ENCODE data around the gene NTN1.
A peak's percentile ranks its signal among the peaks of the same experiment; 100 is the strongest.

Gene NTN1

DNA sequence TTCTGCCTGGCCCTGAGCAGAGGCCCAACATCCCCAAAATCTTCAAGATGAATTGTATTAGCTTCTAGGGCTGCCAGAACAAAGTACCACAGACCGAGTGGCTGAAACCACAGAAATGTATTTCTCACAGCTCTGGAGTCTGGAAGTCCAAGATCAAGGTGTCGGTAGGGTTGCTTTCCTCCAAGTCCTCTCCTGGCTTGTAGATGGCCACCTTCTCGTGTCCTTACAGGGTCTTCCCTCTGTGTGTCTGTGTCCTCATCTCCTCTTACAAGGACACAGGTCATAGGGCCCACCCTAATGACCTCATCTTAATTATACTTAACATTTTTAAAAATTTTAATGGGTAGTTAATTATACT, 215.7 kb downstream of the NTN1 start:
- no peak for DNase-seq

DNA sequence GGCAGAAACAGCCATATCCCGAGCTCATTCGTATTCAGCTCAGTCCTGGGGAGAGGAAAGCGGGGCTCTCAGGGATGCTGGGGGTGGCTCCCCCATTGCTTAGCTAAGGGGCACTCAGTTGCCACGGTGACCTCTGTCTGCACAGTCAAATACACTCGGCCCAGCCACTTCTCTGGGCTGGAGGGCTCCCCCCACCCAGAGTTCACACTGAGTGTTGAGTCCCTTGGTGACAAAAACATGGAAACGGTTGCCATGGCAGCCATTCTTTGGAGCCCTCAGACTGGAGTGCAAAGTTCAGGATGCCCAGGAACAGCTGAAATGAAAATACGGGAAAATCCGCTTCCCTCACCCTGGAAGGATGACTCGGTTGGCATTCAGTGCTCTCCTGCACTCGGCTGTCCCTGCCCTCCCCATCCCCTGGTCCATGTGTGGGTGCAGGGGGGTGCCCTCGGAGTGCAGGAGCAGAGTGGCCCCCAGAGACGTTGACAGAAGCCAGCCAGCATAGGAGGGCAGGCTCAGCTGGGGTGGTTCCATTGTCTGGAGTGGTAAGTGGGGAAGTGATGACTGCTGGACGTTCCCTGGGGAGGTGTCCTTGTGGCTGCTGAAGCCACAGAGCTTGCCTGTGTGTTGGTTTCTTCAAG, 216.5 kb downstream of the NTN1 start:
- no peak for DNase-seq

DNA sequence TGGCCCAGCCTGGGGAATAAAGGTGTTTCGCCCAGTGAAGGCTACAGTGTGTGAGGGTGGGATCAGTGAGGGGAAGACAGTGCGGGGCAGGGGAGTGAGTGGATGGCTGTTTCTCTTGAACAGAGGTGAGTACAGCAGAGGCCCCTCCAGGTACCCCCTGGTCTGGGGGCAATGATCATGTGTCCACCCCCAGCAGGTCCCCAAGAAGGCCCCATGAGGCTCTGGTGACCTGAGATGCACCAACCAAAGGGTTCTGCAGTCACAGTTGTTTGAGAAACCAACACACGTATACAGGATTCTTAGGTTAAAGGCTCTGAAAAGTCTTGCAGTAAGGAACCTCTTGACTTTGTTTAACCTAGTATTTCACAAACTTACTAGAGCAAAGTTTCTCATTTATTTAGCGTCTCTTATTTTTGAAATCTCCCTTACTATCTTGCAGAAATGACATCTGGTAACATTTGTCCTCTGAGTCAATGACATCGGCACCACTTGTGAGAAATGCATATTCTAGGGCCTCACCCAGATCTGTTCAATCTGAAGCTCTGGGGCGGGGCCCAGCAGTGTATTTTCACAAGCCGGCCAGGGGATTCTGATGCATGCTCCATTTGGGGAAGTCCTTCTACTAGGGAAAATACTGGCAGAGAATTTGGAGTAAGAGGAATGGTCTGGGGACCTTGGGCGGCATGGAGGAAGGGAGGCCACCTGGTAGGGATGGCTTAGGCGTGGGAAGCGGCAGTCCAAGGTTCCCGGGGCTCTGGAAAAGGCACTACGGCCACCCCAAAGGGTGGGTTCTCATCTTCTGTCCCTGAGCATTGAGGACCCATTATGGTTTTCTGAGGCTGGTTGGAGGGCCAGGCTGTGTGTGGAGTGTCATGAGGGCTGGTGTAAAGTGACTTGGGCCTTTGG, 217.3 kb downstream of the NTN1 start:
- no peak for DNase-seq

DNA sequence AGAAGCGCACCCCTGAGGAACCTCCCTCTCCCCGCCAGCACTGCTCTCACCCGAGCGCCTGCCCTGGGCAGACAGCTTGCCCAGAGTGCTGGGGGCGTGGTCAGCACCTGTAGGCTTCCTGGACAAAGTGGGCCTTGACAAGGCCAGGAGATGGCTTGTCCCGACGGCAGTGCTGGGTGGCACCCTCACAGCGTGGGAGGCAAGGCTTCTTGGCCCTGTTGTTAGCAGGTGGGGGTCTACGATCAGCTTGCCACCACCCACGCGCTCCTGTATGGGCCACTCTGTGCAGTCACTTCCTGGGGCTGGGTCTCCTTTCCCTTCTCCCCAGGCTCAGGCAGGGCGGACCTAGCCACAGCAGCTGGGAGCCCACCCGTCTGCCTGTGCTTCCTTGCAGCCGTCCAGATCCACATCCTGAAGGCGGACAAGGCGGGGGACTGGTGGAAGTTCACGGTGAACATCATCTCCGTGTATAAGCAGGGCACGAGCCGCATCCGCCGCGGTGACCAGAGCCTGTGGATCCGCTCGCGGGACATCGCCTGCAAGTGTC, 218.0 kb downstream of the NTN1 start:
- peak; percentile 6 for DNase-seq

DNA sequence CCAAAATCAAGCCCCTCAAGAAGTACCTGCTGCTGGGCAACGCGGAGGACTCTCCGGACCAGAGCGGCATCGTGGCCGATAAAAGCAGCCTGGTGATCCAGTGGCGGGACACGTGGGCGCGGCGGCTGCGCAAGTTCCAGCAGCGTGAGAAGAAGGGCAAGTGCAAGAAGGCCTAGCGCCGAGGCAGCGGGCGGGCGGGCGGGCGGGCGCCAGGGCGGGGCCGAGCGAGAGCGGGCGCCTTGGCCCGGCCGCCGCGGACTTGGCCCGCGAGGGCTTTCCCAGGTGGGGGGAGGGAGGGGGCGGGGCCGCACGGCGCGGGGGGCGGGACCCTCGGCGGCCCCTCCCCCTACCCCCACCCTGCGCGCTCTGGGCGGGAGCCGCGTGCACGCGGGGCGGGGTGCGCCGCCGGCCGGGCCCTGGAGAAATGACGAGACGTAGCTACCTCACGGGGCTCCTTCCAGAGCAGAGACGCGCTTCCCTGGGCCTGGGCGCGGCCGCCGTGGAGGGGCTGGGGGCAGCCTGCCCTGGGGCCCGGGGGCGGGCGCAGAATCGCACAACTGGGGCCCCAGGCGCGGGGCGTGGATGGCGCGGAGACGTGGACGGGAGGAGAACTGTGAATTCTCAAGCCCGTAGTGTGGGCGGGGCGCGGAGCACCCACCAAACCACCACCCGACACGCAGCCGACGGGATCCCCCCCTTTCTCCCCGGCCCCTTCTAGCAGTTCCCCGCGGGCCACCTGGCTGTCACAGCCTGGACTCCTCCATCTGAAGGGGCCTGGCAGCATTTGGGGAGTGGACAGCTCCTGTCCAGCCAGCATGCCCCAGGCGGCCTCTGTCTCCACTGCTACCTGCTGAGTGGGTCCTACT, 218.7 kb downstream of the NTN1 start:
- peak; percentile 69 for DNase-seq

DNA sequence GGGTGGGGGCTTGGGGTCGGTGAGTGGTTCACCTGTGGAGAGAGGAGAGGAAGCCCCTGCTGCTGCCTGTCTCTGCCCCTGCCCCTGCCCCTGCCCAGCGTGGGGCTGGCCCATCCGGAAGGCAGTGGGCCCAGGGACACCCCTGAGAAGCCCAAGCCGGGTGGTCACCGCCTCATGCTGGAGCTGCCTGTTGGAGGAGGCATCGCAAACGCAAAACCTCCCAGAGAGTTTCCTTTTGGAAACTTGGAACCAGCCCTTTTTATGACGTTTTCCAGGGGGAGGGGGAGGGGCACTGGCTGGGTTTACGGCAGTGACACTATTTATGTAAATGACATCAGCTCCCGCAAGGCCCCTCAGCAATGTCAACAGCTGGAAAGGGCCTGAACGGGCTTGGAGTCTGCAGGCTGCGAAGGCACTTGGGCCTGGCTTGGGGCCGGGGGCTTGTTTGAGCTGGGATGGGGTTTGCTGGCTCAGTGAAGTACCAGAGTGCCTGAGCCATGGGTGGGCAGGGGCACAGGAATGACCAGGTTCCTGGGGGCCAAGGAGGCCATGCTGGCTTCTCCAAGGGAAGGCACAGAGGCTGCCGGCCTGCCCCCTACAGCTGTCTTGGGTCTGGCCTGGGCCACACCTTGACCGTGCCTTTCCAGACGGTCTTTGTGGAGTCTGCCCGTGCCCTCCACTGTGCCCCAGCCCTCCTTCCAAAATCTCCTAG, 219.5 kb downstream of the NTN1 start:
- no peak for DNase-seq

DNA sequence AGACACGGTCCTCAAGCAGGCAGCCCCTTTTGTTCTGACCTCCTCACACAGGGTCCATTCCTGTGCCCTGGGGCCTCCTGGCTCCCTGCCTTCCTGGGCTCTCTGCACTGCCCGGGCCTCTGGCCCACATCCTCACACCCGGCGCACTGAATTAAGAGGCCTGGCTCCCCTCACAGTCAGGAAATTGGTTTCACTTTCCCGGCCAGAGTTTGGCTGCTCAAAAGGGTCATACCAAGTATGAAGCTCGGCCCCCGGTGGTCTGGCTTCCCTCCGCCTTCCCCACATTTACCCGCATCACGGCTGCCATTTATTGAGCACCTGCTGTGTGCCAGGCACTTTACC, 220.0 kb downstream of the NTN1 start:
- DNase-seq, result no peak

DNA sequence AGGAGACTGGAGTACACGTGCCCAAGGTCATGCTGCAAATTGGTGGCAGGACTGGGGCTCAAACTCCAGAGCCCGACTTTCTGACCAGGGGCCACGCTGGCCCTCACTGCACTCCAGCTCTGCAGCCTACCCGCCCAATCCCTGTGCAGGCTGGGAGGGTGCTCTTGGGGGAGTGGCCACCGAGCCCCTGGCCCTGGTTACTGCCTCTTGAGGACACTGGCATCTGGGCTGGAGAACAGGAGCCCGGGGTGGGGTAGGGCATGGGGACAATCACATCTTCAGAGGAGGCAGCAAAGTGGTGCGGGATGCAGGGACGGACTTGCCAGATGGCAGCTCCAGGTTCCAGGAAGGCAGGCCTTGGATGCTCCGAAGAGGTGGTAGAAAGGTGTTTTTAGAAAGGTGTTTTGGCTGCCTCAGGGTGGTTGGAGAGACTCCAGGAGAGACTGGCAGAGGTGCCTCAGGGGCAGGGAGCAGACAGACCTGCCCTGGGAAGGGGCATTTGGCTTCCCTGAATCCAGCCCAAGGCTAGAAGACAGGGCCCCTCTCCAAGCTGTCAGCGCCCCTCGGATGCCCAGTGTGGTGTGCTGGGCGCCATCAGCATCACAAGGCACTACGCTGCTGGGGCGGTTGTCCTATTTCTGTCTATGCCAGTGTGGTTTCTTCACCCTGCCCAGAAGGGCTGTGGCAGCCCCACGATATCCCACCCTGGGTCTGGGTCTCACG, 220.6 kb downstream of the NTN1 start:
- no peak for DNase-seq

DNA sequence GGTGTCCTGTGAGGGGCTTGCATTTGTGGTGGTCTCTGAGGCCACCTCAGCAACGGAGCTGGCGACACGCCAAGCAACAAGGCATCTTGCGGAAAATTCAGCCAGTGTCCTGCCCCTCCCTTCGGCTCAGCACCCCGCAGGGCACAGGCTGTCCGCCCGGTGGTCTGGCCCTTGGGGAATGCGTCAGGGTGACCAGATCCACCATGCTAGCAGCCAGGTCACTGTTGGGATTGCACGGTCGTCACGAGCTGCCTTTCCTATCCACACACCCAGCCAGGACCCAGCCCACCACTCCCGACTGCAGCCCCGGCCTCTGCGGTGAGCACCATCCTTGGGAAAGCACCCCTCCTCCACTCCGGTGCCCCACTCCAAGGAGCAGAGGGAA, 221.2 kb downstream of the NTN1 start:
- no peak for DNase-seq

DNA sequence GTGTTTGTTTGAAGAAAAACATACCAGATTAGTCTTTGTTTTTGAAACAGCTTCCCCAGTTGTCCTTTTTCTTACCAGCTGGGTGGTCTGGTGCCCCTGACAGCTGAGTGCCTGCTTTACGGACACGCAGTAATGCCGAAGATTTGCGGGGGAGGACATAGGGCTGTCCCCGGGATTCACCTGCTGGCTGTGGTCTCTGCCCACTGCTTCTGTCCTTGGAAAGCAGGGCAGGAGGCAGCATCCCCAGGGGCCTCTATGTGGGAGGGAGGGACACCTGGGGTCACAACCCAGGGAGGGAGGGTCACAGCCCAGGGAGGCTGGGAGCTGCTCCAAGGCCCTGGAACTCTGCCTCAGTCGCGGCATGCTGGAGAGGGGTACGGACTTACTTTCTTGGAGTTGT, 221.7 kb downstream of the NTN1 start:
- DNase-seq, result no peak

DNA sequence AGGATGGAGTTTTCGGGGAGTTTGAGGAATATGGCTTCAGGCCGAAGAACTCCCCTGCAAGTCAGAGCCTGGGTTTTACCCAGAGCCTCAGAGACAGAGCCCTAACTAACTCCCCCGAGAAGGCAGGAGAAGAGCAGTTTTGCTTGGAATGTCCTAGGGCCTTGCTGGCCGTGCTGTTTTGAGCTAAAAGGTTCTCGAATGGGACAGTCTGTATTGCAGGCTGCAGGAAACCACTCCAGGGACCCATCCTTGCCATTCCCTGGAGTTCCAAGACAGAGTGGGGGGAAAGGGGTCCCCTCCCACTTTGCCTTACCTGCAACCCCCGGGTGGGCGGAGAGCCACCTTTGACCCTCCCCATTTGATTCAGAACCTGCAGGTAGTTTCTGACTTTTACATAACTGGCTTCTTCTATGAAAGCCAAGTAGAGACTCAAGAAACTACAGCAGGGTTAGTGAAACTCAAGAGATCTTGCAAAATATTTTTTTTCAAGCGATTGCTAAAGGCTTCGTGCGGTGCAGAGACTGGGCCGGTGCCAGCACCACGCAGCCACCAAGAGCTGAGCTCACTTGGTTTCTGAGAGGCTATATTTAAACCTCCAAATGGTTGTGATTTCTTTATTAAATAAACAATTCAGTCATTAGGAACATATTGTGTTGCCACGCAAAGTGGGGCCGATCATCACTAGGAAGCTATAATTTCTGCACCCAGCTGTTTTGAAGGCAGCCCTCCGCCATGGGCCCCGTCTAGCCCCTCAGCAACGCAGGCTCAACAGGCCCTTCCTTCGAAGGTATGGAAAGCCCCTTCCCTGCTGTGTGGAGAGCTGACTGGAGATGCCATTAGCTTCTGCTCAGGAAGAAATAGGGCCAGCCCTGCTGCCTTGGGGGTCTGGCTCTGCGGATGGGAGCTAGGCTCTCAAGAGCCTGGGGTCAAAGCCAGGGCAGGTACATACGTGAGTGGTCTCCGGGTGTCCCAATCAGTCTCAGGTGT, 223.0 kb downstream of the NTN1 start:
- DNase-seq, result no peak

DNA sequence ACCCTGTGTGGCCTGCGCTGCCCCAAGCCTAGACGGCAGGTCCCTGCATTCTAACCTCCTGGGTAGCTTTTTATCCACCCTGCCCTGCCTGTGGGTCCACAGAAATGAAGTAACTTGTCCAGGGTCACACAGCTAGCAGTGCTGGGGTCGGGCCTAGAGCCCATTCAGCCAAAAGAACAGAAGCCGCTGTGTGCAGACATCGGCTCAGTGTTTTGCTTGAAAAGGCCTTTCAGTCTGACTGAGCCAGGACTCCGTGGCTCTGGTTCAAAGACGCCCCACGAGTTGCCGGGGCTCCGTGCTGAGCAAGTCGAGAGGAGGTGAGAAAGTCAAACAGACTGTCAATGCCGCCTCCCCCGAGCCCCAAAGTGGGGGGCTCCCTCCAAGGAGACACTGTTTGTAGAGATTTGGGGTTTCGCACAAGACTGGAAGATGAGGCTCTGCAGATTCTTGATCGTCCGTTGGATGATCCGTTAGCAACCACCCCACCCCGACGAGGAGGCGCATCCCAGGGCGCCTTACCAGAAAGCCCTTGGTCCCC, 226.2 kb downstream of the NTN1 start:
- DNase-seq, result no peak

DNA sequence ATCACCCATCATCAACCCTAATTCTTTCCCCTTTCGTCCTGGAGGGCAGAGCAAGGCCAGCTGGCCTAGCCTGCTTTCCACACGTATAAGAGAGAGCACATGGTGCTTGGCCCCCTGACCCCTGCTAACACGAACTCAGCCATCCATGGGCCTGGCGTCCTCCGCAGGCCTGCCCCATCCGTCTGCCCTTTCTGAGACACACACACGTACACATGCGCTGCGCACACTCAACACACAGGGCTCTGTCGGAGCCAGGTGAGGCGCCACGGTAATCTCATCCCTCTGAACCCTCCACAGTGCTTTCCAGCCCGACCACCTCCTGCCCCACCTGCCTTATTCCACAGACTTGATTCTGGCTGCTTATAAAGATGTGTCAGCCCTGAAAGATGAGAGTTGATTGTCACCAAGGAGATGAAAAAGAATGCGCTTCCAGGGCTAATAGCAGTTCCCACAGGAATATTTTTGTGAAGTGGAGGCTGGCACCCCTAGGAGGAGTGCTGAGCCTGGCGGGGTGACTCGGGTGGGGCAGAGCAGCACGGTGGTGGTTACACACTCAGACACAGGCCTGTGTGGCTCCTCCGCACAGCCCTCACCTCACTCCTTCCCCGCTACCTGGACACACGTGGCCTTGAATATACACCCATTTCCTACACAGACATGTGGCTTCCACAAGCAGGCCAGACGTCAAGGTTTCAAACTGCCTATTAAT, 228.1 kb downstream of the NTN1 start:
- no peak for DNase-seq

DNA sequence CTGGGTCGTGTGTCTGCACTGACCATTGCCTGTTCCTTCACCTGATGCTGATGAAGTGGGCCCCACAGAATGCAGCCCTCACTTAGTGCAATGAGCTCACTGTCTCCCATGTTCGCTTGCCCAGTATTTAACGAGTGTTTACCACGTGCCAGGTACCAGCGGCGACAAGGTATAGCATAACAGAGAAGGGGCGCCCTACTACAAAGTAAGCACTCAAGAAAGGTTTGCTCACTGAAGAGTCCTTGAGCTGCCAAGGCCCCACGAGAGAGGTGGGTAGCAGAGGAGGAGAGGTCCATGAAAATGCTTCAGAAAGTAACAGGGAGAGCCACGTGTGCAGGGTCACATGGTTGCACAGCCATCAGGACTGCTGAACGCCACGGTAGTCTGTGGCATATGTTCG, 230.0 kb downstream of the NTN1 start:
- DNase-seq, result no peak

DNA sequence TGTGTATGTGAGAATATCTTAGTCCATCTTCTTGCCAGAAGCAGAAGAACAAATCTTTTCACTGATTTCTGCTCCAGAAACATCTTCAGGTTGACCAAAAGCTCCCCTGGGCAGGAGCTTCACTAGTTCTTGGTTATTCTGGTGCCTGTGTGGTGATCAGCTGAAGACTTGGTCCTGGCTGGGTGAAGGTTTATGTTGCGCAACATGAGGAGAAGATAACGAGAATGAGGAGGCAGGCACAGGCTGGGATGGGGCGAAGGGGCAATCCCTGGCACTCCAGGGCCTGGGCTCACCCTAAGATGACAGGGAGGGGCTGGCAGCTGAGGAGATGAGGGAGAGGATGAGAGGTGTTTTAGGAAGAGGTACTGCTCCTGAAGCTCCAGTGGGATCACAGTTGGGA, 232.0 kb downstream of the NTN1 start:
- no peak for DNase-seq

DNA sequence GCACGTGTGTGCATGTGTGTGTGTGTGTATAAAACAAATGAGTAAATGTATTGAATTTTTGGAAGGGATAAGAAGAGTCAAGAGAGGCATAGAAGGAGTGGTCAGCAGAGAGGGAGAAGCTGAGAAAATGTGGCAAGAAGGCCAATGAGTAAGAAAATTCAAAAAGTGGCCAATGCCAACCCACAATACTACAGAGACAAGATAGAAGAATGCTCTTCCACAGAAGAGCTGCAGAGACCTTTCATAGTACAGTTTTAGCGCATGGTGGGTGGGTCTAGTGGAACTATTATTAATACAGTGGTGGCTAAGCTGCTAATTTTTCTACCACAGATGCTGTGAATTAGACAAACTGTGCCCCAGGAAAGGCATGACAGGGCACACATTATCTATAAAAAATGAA, 233.5 kb downstream of the NTN1 start:
- DNase-seq, result no peak

DNA sequence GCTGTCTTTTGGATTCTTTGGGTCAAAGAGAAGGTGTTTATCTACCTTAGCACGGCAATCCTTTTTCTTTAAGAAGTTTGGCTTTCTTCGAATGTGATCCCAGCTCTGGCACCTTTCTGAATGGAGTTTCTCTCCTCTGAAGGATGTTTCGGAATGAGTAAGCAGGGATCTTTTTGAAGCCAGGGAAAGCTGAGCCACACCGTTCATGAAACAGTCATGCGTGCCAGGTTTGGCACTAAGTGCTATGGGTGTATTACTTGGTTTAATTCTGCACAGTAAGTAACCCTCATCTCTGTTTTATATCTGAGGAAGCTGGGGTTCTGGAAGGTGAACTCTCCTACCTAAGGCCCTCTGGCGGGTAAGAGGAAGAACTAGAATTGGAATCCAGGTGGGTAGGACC, 234.5 kb downstream of the NTN1 start:
- DNase-seq, result no peak

DNA sequence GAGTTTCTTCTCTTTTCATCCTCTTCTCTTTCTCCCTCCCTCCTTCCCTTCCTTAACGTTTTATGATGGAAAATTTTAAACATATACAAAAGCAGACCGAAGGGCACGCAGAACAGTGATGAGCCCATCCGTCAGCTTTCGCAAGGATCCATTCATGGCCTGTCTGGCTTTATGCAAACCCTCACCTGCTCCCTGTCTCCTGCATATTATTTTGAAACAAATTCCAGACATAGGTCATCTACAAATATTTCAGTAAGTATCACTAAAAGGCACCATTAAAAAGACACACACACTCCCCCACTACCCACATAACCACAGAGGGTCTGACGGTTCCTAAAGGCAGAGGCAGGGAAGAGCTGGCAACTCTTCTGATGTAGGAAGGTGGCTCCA, 235.0 kb downstream of the NTN1 start:
- DNase-seq, result no peak

DNA sequence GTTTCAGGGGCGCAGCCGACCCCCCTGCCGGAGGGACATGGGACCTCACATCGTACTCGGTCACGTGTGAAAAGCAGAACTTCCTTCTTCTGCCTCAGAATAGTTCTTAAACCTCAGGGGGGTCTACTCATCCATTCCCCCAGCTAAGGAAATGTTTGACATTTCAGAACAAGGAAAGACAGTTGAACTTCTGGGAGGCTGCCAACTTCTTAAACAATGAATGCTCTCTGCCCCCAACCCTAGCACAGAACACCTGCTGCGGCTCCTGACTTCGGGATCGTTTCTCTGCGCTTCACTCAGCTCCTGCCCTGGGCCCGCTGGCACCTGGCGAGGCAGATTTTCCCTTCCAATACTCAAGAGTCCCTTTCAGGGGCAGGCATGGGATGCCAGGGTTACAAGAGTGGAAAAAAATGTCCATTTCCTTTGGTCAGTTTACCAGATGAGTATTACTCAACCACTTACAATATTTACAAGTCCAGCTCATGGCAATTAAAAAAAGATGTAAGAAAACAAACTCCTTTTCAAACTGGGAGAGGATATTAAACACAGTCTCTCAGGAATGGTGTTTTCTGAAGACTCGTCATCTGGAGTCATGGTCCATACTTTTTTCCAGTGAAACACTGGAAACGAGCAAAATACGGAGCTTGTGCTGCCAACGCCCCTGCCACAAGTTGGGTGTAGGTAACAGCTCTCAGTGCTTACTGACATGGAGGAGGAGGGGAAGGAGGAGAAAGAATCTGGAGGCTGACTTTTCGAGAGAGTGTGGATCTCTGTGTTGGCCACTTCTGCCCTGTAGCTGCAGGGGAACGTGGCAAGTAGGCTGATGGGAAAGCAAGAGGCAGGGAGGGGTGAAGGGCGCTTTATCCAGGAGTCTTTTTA, 235.7 kb downstream of the NTN1 start:
- no peak for DNase-seq
